Measurements from ENCODE around the gene LRRN3. TPM values are rescaled to one million over a fixed set of nuclear protein-coding genes. Genes with fewer than 3 reads are reported as not detected.

Gene LRRN3
- total RNA-seq, 6 donors from 2014 or later = 0.89 to 5.4 (median 2.6) TPM; not detected in 1

DNA sequence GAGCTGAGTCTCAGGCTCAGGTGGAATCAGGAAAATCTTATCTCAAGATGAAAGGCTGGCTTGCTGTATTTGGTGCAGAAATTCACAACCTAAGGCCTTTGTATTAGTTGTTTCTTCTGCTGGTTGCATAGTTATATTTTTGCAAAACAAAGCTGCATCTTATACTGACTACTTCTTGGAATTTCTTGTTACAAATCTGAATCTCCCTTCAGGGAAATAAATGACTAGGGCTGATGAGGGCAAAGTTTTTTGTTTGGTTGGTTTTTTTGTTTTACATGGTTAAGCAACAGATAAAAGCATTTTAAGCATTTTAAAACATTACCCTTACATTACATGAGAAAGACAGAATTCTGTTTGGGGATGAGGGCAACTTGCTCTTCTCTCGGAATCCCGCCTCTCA is 13.9 kb upstream of the LRRN3 start:
- no peak overlapping the region for H3K27ac ChIP-seq

DNA sequence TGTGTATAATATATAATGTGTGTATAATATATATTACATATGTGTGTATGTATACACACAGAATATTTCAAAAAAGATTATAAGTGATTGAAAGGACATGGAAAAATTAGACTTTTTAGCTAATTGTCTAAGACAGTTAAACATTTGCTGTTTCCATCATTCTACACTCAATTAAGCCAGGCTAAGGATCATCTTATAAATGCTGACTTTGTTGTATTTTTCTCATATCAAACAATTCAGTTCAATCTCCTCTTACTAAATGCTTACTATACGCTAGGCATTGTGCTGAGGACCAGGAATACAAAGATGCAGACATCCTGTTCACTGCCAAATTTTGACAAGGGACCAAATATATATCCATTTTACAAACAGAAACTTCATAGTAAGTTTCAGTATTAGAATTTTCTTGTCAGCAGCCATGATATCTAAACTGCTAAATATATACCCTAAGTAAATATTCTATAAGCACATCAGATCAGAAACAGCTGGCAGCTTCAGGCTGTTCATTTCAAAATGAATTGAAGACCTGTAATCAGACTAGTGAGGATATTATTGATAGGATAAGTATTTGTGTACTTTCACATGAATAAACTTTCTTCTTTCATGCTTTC is 10.3 kb upstream of the LRRN3 start:
- TF ChIP-seq POLR2A (IDR thresholded peaks at IDR 0.05) (no peak), EP300 (IDR thresholded peaks at IDR 0.05) (no peak), POLR2AphosphoS5 (IDR thresholded peaks at IDR 0.05) (no peak)
- TF ChIP-seq, protein P1, sequence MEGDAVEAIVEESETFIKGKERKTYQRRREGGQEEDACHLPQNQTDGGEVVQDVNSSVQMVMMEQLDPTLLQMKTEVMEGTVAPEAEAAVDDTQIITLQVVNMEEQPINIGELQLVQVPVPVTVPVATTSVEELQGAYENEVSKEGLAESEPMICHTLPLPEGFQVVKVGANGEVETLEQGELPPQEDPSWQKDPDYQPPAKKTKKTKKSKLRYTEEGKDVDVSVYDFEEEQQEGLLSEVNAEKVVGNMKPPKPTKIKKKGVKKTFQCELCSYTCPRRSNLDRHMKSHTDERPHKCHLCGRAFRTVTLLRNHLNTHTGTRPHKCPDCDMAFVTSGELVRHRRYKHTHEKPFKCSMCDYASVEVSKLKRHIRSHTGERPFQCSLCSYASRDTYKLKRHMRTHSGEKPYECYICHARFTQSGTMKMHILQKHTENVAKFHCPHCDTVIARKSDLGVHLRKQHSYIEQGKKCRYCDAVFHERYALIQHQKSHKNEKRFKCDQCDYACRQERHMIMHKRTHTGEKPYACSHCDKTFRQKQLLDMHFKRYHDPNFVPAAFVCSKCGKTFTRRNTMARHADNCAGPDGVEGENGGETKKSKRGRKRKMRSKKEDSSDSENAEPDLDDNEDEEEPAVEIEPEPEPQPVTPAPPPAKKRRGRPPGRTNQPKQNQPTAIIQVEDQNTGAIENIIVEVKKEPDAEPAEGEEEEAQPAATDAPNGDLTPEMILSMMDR (IDR thresholded peaks at IDR 0.05) = no peak
- ATAC-seq (ENCODE audit: low FRiP score in 2 of 2) = no peak
- 95 to 100% methylated on average over 1 of the region's 1 CpG for WGBS, 2 donors

More for the DNA sequence above, 13.9 kb upstream of the LRRN3 start:
- DNase-seq (no peak), ATAC-seq (ENCODE audit: low FRiP score in 2 of 2) (no peak)
- Histone ChIP-seq H3K4me3 (no peak overlapping the region), H3K4me1 (peaks cover 0 to 4% (median 0%) of the 10 kb centered on the region in 4 donors), H3K9me3 (no peaks in the 10 kb centered on the region), H3K27me3 (no peaks in the 10 kb centered on the region), H3K36me3 (no peaks in the 10 kb centered on the region)
- WGBS, 2 donors = 98% methylated on average over 2 of the region's 2 CpGs
- TF ChIP-seq POLR2AphosphoS5 (IDR thresholded peaks at IDR 0.05) = no peak
- TF ChIP-seq, protein P1 (IDR thresholded peaks at IDR 0.05) = no peak
- TF ChIP-seq EP300 (IDR thresholded peaks at IDR 0.05) = no peak

DNA sequence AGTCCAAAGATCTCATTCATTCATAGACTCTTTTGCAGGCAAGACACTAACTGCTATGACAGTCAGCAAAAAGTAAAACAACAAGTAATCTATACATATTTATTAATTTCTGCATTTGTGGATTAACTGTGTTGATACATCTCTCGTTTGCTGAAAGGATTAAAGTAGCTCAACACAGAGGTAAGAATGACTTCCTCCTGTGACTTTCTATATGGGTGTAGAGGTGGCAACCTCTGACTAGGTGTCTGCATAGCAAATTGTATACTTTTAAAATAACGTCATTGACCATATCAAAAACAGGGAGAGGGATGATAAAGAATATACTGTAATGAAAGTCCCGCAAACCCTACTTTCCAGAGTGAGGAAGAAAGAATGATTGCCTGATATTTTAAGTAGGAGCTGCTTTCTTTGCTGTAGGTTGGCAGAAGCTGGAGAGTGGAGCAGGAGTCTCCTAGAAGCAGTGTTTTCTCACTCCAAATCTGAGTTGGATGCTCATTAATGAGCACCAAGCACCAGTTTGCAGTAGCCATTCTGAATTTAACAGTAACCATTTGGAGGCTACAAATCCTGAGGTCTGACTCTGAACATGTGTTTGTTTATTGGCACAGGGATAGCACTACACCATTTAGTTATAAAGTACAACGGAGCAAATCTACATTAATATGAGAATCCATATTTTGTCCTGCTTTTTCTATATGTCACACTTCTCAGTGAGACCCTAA is 9.2 kb upstream of the LRRN3 start:
- Histone ChIP-seq H3K9me3 (no peaks in the 10 kb centered on the region), H3K4me1 (no peaks in the 10 kb centered on the region), H3K36me3 (no peaks in the 10 kb centered on the region), H3K4me3 (no peak overlapping the region), H3K27ac (no peak overlapping the region), H3K27me3 (no peaks in the 10 kb centered on the region)
- TF ChIP-seq, protein P1 (IDR thresholded peaks at IDR 0.05) = no peak
- TF ChIP-seq POLR2A (IDR thresholded peaks at IDR 0.05) = no peak
- no peak for TF ChIP-seq POLR2AphosphoS5 (IDR thresholded peaks at IDR 0.05)
- TF ChIP-seq EP300 (IDR thresholded peaks at IDR 0.05) = no peak
- 89 to 90% methylated on average over 4 of the region's 4 CpGs for WGBS, 2 donors
- DNase-seq = no peak
- ATAC-seq (ENCODE audit: low FRiP score in 2 of 2) = no peak

More for the DNA sequence above, 10.3 kb upstream of the LRRN3 start:
- Histone ChIP-seq H3K27me3 (no peaks in the 10 kb centered on the region), H3K27ac (no peak overlapping the region), H3K9me3 (no peaks in the 10 kb centered on the region), H3K4me3 (no peak overlapping the region), H3K36me3 (no peaks in the 10 kb centered on the region), H3K4me1 (no peaks in the 10 kb centered on the region)
- DNase-seq = no peak

DNA sequence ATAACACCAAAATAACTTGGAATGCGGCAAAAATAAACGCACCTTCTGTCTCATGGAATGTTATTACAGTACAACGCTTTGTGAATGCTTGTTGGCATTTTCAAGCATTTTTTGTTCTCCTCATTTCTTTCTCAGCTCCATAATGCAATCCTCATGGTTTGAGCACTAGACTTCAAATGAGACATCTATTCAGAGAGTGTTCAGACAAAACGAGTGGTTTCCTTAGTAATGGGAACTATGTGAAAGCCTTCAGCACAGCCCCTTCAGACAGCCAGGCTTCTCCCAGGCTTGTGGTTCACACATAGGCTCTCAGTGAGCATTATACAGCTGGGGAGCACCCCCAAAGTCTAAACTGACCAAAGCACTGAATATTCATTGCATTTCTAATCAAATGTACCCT is 8.6 kb upstream of the LRRN3 start:
- no peak for ATAC-seq (ENCODE audit: low FRiP score in 2 of 2)
- Histone ChIP-seq H3K27ac (no peak overlapping the region), H3K27me3 (no peaks in the 10 kb centered on the region), H3K9me3 (no peaks in the 10 kb centered on the region), H3K4me1 (no peaks in the 10 kb centered on the region), H3K4me3 (no peak overlapping the region), H3K36me3 (no peaks in the 10 kb centered on the region)
- TF ChIP-seq POLR2AphosphoS5 (IDR thresholded peaks at IDR 0.05) = no peak
- no peak for TF ChIP-seq EP300 (IDR thresholded peaks at IDR 0.05)
- no peak for TF ChIP-seq POLR2A (IDR thresholded peaks at IDR 0.05)
- TF ChIP-seq, protein P1 (IDR thresholded peaks at IDR 0.05) = no peak
- 53% methylated on average over 4 of the region's 4 CpGs for WGBS, 2 donors
- no peak for DNase-seq

All from upper lobe of left lung (tissue), 6 donors.